Left kidney (tissue), 2 donors: ENCODE results near the gene MACROD1. TPM values are rescaled to one million over a fixed set of nuclear protein-coding genes. Genes with fewer than 3 reads are reported as not detected.

Experiments used
- DNase-seq: peaks from one replicate; pipeline ENCODE4 v3.0.0-alpha.2; 2013
- polyA plus RNA-seq: library from polyadenylated mRNA; unstranded; fragments of 120-200 nt; gene quantifications from one replicate; pipeline ENCODE4 v1.2.1, GENCODE V29; 2013; ENCODE audit not compliant: insufficient read length

Gene MACROD1
- polyA plus RNA-seq, 1 donor, result 13.3 TPM

DNA sequence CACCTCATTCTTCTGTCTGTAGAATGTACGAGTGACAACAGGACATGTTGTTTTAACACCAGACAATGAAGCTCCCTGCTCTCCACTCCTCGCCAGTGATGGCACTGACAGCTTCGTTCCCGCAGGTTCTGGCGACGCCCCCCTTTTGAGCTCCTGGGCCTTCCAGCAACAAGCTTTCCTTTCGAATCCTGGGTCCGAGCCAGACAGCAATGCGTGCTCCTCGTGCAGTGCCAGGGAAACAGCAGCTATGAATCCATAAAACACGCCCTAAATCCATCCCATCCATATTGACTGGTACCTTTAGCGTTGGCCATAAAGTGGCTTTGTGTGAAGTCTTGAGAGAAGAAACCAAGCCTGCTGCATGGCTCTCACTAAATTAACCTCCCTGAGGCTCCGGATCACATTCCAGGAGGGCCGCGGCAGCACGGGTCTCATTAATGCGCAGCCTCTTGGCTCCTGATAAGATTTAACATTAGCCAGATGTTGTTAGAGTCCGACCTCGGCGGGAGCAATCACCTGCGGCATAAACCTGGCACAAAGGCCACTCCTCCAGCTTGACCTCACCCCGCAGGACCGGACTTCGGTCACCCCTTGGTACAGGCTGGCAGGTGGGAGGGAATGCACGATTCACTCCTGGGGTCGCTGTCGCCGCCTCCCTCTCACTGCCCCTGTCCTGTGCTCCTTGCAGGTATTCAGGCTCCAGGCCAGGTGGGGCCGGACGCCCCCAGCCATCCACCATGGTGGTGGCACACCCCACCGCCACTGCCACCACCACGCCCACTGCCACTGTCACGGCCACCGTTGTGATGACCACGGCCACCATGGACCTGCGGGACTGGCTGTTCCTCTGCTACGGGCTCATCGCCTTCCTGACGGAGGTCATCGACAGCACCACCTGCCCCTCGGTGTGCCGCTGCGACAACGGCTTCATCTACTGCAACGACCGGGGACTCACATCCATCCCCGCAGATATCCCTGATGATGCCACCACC lies 50.1 kb downstream of the MACROD1 start:
- DNase-seq, result no peak

- no peak for DNase-seq
Measured at GRCh38 chr11:64114231-64114630, 51.7 kb downstream of the MACROD1 start.

DNA sequence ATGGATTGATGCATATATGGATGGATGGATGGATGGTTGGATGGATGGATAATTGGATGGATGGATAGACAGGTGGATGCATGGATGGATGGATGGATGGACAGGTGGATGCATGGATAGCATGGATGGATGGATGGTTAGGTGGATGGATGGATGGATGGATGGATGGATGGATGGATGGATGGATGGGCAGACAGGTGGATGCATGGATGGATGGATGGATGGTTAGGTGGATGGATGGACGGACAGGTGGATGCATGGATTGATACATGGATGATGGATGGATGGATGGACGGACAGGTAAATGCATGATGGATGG lies 52.5 kb downstream of the MACROD1 start:
- DNase-seq, result no peak

- DNase-seq, result no peak
Measured at GRCh38 chr11:64112771-64113461, 53.0 kb downstream of the MACROD1 start.

GRCh38 chr11:64110465-64111375 lies 55.2 kb downstream of the MACROD1 start:
- DNase-seq, result no peak

DNA sequence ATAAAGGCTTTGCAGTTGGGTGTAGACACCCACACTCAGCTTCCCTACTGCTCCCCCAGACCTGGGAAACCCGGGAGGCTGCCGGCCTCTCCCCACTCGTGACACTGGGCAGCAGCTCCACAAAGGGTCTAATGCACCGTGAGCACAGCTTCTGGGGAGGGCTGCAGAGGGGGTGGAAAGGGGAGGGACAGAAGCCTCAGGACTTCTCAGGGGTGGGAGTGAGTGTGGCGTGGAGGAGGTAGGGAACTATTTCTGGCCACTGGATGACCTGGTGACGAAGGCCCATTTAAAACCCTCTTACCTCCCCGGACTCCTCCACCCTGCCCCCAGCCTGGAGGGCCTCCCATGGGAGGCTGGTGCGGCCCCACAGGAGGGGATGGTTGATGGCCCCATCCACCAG lies 56.6 kb downstream of the MACROD1 start:
- no peak for DNase-seq

DNA sequence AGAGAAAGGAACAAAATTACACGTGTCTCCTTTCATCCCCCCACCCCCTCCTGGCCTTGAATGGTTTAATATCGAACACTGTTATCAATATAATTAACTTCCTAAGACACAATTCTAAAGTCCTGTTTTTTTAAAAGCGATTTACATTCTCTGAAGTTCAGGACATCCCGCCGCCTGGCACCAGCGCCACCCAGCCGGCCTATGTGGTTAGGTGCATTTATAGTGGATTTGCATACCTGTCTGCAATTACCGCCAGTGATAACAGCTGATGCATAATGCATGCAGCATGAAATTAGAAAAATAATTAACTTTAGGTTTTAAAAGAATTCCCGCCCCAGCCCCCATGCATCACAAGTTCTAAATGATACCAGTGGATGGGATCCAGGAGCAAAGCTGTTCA lies 58.6 kb downstream of the MACROD1 start:
- no peak for DNase-seq

DNA sequence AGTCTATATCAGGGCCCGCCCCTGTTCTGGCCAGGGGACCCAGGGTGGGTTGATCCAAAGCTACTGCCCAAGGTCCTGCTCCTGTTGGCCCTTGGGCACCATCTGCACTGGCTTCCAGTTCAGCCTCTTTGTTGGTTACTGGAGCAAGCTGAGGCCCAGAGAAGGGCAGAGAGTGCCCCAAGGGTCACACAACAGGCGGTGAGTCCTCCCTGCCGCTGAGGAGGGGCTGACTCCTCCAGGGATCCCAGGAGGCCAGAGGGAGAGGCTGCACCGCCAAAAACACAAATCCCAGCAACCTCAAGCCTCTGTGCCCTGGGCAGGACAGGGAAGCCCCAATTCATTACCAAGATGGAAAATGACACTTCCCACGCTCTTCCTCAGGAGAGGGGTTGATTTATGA lies 61.3 kb downstream of the MACROD1 start:
- no peak for DNase-seq

GRCh38 chr11:64103277-64103985 lies 62.5 kb downstream of the MACROD1 start:
- no peak for DNase-seq

GRCh38 chr11:64102005-64102738 lies 63.7 kb downstream of the MACROD1 start:
- DNase-seq, result no peak

DNA sequence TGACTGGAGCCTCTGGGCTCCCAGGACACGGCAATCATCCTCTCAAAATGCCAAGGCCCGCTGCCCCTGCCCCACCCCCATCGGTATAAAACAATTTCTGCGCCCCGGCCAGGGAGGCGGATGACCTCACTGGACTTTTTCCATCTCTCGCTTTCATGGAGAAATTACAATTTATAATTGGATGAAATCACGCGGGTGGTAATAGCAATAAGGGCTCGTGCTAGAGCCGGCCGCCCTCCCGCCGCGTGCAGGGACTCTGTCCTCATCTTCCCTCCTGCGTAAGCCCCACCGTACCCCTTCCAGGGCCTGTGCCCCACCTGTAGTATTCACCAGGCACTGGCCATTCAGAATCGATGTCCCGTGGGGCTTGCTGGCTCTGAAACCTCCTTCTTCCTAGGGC lies 64.5 kb downstream of the MACROD1 start:
- no peak for DNase-seq

DNA sequence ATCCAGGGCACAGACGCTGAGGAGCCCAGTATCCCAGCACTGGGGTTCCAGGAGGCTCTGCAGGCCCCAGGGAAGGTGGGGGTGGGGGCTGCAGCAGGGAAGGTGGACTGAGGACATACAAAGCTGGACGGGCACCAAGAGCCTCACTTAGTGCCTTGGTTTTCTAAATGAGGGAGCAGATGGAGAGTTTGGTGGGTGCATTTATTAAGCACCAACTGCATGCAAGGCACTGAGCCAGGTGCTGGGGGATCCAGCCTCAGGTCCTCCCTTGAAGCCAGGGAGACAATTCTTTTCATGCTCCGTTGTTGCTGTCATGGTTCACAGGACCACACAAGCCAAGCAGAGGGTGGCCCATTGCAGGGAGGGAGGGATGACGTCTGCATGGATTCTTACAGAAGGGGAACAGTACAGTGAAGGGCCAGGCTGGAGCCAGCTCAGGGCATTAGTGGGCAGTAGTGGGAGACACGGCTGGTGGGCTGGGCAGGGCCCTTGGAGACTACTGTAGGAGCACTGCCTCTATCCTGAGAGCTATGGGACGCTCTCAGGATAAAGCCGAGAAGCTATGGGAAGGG lies 65.0 kb downstream of the MACROD1 start:
- DNase-seq, result no peak

DNA sequence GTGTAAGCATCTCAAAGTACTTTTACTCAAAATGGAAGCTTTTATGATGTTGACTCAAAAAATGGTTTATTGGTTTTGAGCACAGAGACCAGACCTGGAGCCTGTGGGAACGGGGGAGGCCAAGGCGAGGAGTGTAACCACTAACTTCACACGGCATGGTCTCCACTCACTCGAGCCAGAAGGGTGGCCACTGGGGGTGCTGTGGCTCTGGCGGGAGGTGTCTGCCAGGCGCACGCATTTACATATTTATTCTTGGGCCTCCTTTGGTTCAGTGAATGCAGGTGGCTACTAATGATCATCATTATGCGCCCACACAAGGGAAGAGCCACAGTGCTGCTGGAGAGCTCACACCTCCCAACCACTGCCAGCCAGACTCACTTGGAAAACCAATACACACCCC lies 65.6 kb downstream of the MACROD1 start:
- no peak for DNase-seq

DNA sequence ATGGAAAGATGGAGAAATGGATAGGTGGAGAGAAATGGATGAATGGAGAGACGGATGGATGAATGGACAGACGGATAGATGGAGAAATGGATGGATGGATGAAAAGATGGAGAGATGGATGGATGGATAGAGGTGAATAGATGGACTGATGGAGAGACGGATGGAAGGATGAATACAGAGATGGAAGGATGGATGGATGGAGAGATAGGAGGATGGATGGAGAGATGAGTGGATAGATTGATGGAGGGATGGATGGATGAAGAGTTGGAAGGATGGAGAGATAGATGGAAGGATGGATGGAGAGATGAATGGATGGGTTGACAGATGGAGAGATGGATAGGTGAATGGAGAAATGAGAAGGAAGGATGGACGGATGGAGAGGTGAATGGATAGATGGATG lies 66.5 kb downstream of the MACROD1 start:
- DNase-seq, result no peak

GRCh38 chr11:64098318-64098831 lies 67.5 kb downstream of the MACROD1 start:
- no peak for DNase-seq

GRCh38 chr11:64097468-64098317 lies 68.2 kb downstream of the MACROD1 start:
- no peak for DNase-seq

- no peak for DNase-seq
Measured at GRCh38 chr11:64096835-64097234, 69.1 kb downstream of the MACROD1 start.

DNA sequence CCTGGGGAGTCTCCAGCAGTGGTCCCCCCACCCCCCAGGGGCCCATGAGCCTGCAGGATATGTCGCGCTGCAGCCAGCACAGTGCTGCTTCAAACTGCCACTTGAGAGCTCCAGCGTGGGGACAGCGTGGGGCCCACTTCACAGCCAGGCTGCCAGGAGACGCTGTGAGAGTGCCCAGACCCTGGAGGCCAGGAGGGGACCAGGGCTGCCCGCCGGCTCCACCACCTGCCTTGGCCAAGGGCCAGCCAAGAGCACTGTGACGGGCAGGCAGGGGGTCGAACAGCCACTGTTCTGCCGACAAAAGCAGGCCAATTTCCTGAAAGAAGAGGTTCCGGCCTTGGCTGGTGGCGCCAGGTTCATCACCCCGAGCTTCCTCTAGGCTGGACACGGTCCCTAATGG lies 70.0 kb downstream of the MACROD1 start:
- no peak for DNase-seq

- no peak for DNase-seq
Measured at GRCh38 chr11:64095273-64095817, 70.6 kb downstream of the MACROD1 start.
